ENCODE measurements around the gene ATP2C1. TPM values are rescaled to one million over a fixed set of nuclear protein-coding genes. Genes with fewer than 3 reads are reported as not detected.

ATP2C1 gene
- total RNA-seq, 2 donors from 2014 or later, result 46.5 to 47.1 TPM

GRCh38 chr3:130894130-130894985 is 474 bp downstream of the ATP2C1 start:
- DNase-seq (ENCODE audit: low spot score), result peak; percentile 81
- intact Hi-C loops (cut with DNase I), result loop anchor here (10.0 kb wide), 1 partner anchor 140 kb away; no protein-coding TSS in a partner anchor

DNA sequence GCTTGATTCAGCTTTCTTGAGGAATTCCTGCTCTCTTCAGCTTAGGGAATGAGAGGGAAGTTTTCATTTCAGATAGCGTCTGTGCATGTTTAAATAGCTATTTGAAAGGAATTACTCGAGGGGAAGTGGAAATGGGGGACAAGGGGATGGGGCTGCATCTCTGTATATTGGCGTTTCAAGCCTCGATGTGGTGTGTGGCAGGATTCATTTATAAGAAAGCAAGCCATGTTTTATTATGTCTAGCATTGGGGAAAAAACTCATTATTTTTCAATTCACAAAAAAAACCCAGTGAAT is 1.0 kb downstream of the ATP2C1 start:
- intact Hi-C loops (cut with DNase I), result loop anchor here (10.0 kb wide), 1 partner anchor 140 kb away; no protein-coding TSS in a partner anchor

GRCh38 chr3:130895690-130896488 is 2.0 kb downstream of the ATP2C1 start:
- DNase-seq (ENCODE audit: low spot score), result no peak
- intact Hi-C loops (cut with DNase I), result loop anchor here (10.0 kb wide), 1 partner anchor 141 kb away; no protein-coding TSS in a partner anchor

More for the DNA sequence above, 1.0 kb downstream of the ATP2C1 start:
- no peak for DNase-seq (ENCODE audit: low spot score)

DNA sequence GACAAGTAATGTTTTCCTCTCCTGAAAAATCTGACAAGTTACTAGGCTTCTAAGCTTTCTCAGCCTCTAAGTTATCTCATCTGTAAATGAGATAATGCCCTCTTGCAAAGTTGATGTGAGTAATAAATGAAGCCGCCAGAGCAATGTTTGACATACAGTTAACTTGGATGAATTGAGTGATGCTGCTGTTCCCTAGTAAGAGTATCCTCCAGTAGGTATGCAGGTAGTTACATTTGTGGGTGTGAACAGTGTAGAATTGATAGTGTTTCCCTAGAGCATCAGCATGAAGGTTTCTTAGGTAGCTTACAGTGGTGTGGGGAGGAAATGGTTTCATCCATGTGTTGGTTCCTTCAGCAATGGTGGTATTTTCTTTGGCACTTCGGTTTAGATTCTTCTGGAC is 3.4 kb downstream of the ATP2C1 start:
- intact Hi-C loops (cut with DNase I), result loop anchor here (10.0 kb wide), 1 partner anchor 143 kb away; no protein-coding TSS in a partner anchor
- DNase-seq (ENCODE audit: low spot score), result no peak

DNA sequence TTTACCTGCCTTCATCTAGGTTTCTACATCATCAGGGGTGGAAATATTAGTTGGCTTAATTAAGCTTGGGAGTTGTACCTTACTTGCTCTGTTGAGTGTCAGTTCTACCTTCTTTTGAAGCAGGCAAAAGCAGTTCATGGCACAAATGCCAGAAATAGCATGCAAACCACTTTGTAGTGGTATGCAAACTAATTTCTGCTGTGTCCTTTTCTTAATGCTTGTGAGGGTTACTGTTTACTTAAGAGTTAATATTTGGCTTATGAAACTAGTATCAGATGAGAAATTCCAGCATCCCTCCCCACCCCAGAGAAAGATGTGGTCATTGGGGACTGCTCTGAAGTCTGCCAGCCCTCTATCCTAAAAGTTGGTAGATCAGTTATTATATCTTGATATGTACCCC is 7.1 kb downstream of the ATP2C1 start:
- intact Hi-C loops (cut with DNase I), result no loop called here
- DNase-seq (ENCODE audit: low spot score), result no peak

DNA sequence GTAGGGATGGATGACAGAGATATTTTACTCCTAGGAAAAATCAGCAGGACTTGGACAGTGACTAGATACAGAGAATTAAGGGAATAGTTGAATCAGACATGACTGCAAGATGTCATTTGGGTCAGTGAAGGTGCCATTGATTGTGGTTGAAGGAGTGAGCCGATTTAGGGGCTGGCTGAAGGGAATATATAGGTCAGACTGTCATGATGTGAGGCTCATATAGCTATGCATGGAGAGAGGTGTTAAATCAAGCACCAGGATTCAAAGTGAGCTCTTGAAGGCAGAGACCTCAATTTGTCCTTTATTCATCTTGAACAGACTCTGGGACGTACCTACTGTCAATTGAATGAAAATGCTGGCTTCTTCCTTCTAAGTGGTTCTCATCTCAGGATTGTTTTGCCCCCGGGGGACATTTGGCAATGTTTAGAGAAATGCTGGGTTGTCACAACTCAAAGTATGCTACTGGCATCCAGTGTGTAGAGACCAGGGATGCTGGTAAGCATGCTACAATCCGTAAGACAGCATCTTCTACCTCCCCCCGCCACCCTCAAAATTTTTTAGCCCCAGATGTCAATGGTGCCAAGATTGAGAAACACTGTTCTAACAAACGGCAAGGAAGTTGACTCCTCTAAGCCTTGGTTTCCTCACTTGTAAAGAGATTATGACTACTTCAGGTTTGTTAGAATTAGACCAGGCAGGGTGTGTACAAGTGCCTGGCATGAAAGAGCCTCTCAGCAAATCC is 7.8 kb downstream of the ATP2C1 start:
- DNase-seq (ENCODE audit: low spot score), result no peak
- intact Hi-C loops (cut with DNase I), result no loop called here

DNA sequence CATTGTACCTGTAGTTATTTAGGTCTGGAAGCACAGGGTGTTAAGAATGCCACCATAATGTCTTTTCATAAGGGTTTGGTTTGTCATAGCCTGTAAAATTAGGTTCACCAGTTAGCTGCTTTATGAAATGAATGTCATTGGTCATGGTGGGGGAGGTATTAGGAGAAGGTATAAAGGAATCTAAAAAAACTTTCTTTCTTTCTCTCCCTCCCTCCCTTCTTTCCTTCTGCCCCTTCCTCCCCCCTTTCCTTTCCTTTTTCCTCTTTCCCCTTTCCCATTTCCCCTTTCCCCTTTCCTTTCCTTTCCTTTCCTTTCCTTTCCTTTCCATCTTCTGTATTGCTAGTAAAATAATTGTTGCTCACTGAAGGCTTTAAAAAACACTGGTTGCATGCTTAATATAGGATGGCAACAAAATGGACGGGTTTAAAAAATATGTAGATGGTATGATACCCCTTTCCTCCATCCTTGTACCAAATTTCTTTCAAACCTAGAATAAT is 9.6 kb downstream of the ATP2C1 start:
- no peak for DNase-seq (ENCODE audit: low spot score)
- intact Hi-C loops (cut with DNase I), result no loop called here

GRCh38 chr3:130904491-130904890 is 10.6 kb downstream of the ATP2C1 start:
- DNase-seq (ENCODE audit: low spot score), result no peak
- intact Hi-C loops (cut with DNase I), result no loop called here

GRCh38 chr3:130905551-130905950 is 11.7 kb downstream of the ATP2C1 start:
- intact Hi-C loops (cut with DNase I), result loop anchor here in 1 of 2 donors (5.0 kb wide), 1 partner anchor 1587 kb away; no protein-coding TSS in a partner anchor
- no peak for DNase-seq (ENCODE audit: low spot score)

- no peak for DNase-seq (ENCODE audit: low spot score)
- intact Hi-C loops (cut with DNase I), result loop anchor here in 1 of 2 donors (5.0 kb wide), 1 partner anchor 1586 kb away; no protein-coding TSS in a partner anchor
Observed at GRCh38 chr3:130906374-130906995, 12.6 kb downstream of the ATP2C1 start.

DNA sequence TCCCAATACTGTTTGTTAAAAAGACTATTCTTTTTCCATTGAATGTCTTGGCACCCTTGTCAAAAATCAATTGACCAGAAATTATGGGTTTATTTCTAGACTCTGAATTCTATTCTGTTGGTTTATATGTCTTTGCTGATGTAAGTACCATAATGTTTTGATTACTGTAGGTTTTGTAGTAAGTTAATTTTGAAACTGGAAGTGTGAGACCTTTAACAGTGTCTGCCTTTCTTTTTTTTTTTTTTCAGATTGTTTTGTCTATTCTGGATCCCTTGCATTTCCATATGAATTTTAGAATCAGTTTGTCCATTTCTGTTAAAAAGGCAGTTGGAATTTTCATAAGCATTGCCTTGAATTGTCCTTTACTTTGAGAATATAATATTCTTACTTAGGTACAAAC is 13.6 kb downstream of the ATP2C1 start:
- DNase-seq (ENCODE audit: low spot score), result no peak

DNA sequence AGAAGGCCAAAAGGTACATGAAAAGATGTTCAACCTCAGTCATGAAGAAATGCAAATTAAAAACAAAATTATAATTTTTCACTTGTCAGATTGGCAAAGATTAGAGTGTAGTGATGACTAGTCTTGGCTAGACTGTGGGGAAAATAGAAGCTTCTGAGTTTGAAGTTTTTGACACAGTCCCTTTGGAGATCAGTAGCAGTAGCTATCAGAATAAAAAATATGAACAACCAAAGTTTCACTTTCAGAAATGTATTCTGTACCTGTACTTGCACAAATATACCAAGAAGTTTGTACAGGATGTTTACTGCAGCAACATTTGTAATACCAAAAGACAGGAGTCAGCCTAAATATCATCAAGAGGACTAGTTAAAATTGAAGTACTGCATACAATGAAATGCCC is 14.1 kb downstream of the ATP2C1 start:
- DNase-seq (ENCODE audit: low spot score), result no peak
- intact Hi-C loops (cut with DNase I), result loop anchor here in 1 of 2 donors (5.0 kb wide), 1 partner anchor 1584 kb away; no protein-coding TSS in a partner anchor

More for the DNA sequence above, 13.6 kb downstream of the ATP2C1 start:
- intact Hi-C loops (cut with DNase I), result loop anchor here in 1 of 2 donors (5.0 kb wide), 1 partner anchor 1585 kb away; no protein-coding TSS in a partner anchor

- intact Hi-C loops (cut with DNase I), result no loop called here
- no peak for DNase-seq (ENCODE audit: low spot score)
Observed at GRCh38 chr3:130915567-130916292, 21.8 kb downstream of the ATP2C1 start.

GRCh38 chr3:130916507-130917167 is 22.8 kb downstream of the ATP2C1 start:
- DNase-seq (ENCODE audit: low spot score), result no peak
- intact Hi-C loops (cut with DNase I), result no loop called here

DNA sequence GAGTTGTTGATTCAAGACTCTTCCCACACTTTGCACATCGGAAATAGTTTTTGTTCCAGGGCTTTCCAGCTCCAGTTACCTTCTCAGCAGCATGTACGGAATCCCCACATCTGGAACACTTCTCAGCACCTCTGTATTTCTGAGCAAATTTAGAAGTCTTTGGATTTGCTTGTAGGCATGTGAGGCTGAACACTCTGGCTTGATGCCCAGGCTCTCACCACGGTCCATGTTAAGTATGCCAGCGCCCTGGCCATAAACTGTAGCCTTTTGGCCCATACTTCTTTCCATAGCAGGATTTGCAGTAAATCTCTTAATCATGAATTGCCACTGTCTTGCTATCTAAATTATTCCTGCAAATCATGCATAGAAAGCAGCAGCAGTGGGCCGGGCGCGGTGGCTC is 24.4 kb downstream of the ATP2C1 start:
- no peak for DNase-seq (ENCODE audit: low spot score)
- intact Hi-C loops (cut with DNase I), result no loop called here

GRCh38 chr3:130925628-130926027 is 31.7 kb downstream of the ATP2C1 start:
- peak; percentile 75 for DNase-seq (ENCODE audit: low spot score)
- intact Hi-C loops (cut with DNase I), result no loop called here

- DNase-seq (ENCODE audit: low spot score), result no peak
- intact Hi-C loops (cut with DNase I), result no loop called here
Observed at GRCh38 chr3:130926504-130926903, 32.6 kb downstream of the ATP2C1 start.

DNA sequence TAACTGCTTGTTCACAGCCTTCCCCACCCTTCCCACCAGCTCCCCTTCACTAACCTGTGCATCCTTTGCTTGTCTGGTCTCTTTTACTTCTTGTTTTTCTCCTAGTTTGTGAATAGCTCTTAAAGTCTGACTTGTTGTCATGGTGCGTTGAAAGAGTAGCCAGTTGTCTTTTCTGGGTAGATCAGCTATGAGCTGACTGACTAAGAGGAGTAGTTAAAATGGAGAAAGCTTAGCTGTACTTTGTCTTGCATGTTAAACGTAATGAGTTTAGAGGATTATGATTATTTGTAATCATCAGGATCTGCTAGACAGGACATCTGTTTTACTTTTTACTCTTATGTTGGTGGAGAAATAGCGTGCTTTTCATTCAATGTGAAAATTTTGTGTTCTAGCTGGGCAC is 35.9 kb downstream of the ATP2C1 start:
- no peak for DNase-seq (ENCODE audit: low spot score)
- intact Hi-C loops (cut with DNase I), result no loop called here
